OCI-LY7 (cell line): ENCODE data around the gene CNDP2.

ENCODE experiments used
- CTCF ChIP-seq: fragments of 200-600 bp; sonication (generic); conservative IDR thresholded peaks from 2 replicates; pipeline ENCODE4 v1.5.1; 2014; ENCODE audit warnings: mild to moderate bottlenecking, antibody characterized with exemption, low read length, moderate library complexity, mixed read lengths
- EZH2phosphoT487 ChIP-seq: fragments of 200-600 bp; sonication (generic); IDR thresholded peaks from 2 replicates; pipeline ENCODE4 v1.6.1; 2018; ENCODE audit warnings: low read depth, borderline replicate concordance, mild to moderate bottlenecking, mixed run types, antibody characterized with exemption, low read length, moderate library complexity, mixed read lengths

- TF ChIP-seq CTCF = no peak
- TF ChIP-seq EZH2phosphoT487 = no peak
Observed at GRCh38 chr18:74526488-74526887, 30.3 kb downstream of the CNDP2 start.
